ENCODE data around the gene PRKAG2.

Gene PRKAG2

DNA sequence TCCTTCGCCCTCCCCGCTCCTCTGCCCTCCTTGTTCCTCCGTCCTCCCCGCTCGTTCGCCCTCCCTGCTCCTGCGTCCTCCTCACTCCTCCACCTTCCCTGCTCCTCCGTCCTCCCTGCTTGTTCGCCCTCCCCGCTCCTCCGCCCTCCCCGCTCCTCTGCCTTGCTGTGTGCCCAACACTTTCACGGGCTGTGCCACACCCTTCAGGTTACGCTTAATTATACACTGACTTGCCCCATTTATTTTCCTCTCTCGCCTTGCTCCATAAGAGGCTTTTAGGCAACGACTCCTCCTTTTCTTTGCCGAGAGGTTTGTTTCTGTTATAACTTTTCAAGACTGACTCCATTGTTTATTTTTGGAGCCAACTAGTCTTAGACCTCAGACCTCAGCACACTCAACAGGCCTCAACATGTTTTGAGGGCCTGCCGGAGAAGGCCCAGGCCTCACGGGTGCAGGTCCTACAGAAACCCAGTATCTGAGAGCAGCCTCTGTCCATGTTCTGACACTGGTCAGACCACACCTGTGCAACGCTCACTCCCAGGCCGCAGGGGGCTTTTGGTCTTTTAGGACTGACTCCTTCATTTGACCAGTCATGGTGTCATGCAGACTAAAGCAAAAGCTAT lies 18.2 kb upstream of the PRKAG2 start:
- H3K9me3 Mint-ChIP-seq: no peaks in the 10 kb centered on the region
- H3K4me3 Mint-ChIP-seq: no peak overlapping the region
- no peaks in the 10 kb centered on the region for H3K36me3 Mint-ChIP-seq (ENCODE audit: low read depth)
- no peak overlapping the region for H3K27ac Mint-ChIP-seq
- H3K27me3 Mint-ChIP-seq: peaks cover 16% of the 10 kb centered on the region
- DNase-seq (no peak), ATAC-seq (no peak)
- H3K4me1 Mint-ChIP-seq: no peaks in the 10 kb centered on the region

DNA sequence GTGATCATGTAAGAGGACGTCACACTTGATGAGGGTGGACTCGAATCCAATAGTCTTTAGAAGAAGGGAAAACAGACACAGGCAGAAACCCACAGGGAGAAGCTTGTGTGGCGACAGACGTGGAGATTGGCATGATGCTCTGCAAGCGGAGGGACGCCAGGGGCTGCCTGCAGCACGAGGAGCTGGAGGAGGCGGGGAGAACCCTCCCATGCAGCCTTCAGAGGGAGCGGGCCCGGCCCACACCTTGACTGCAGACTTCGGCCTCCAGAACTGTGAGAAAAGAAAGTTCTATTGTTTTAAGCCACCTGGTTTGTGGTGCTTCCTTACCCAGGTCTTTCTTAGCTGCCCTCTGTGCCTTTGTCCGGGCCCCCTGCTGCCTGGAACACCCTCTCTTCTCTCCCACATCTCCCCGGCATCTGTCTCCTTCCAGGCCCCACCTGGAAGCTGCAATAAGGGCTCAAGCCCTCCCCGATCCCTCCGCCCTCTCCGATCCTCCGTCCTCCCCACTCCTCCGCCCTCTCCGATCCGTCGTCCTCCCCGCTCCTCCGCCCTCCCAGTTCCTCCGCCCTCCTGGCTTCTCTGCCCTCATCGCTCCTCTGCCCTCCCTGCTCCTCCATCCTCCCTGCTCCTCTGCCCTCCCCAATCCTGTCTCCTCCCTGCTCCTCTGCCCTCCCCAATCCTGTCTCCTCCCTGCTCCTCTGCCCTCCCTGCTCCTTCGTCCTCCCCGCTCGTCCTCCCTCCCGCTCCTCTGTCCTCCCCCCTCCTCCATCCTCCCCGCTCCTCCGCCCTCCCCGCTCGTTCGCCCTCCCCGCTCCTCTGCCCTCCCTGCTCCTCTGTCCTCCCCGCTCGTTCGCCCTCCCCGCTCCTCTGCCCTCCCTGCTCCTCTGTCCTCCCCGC lies 17.4 kb upstream of the PRKAG2 start:
- ATAC-seq: no peak
- DNase-seq: no peak
- Mint-ChIP-seq H3K4me3 (no peak overlapping the region), H3K36me3 (ENCODE audit: low read depth) (no peaks in the 10 kb centered on the region), H3K27ac (no peak overlapping the region), H3K27me3 (peaks cover 9% of the 10 kb centered on the region), H3K9me3 (no peaks in the 10 kb centered on the region), H3K4me1 (no peaks in the 10 kb centered on the region)

DNA sequence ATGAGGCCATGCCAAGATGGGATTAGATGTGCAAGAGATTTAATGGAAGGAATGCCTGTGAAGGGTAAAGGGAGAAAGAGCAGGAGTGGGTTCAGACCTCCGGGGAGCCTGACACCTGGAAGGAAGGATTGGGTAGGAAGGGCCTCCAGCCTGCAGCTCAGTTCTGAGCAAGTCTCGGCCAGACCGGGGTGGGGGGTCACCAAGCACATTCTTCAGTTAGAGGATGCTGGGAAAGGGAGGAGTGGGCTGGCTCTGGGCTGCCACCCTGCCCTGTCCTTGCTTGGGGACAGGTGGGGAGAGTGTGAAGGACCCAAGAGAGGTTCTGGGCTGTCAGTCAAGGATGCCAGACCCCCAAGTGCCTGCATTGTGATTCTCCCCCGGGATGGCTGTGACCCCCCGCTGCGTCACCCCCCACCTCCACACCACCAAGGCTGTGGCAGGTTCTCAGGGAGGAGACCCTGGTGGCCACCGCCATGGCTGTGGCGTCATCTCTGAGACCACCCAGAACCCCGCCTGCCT lies 16.5 kb upstream of the PRKAG2 start:
- no peaks in the 10 kb centered on the region for H3K9me3 Mint-ChIP-seq
- H3K27me3 Mint-ChIP-seq: peaks cover 5% of the 10 kb centered on the region
- no peak for ATAC-seq
- no peak overlapping the region for H3K4me3 Mint-ChIP-seq
- H3K27ac Mint-ChIP-seq: no peak overlapping the region
- DNase-seq: no peak
- no peaks in the 10 kb centered on the region for H3K36me3 Mint-ChIP-seq (ENCODE audit: low read depth)
- no peaks in the 10 kb centered on the region for H3K4me1 Mint-ChIP-seq

DNA sequence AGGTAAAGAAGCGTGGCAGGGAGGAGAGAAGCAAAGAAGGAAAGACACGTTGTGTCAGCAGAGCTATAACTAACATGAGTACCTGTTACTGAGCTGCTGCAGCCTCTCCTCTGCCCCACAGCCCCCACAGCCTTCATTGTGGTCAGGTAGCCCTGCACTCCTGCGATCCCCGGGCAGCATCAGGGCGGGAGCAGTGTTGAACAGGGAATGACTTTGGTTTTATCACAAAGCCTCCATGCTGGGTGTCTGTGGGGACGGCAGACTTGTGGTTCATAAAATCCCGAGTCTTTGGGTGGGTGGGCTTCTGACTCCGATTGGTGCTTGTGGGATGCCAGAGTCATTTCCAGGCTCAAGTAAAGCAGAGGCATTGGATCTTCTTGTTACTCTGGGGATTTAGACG lies 14.8 kb upstream of the PRKAG2 start:
- H3K4me3 Mint-ChIP-seq: no peak overlapping the region
- DNase-seq (no peak), ATAC-seq (no peak)
- no peaks in the 10 kb centered on the region for H3K9me3 Mint-ChIP-seq
- no peaks in the 10 kb centered on the region for H3K4me1 Mint-ChIP-seq
- H3K36me3 Mint-ChIP-seq (ENCODE audit: low read depth): no peaks in the 10 kb centered on the region
- H3K27ac Mint-ChIP-seq: no peak overlapping the region
- peaks cover 10% of the 10 kb centered on the region for H3K27me3 Mint-ChIP-seq

DNA sequence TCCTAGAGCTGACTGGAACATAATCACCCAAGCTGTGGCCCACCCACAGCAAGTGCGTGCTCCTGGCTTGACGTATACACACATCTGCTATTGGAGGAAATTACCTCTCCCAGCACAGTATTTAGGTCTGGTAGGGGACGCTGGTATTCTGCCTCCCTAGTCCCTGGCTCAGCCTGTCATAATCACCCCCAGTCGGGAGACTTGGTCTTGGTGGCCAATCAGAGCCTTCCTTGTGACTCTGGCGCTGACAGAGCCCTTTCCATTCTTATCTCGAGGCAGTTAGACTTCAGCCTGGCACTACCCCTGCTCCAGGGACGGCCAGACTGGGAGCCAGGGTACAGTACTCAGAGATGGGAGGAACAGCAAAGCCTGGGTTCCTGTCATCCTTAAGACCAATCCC lies 14.3 kb upstream of the PRKAG2 start:
- no peak for ATAC-seq

DNA sequence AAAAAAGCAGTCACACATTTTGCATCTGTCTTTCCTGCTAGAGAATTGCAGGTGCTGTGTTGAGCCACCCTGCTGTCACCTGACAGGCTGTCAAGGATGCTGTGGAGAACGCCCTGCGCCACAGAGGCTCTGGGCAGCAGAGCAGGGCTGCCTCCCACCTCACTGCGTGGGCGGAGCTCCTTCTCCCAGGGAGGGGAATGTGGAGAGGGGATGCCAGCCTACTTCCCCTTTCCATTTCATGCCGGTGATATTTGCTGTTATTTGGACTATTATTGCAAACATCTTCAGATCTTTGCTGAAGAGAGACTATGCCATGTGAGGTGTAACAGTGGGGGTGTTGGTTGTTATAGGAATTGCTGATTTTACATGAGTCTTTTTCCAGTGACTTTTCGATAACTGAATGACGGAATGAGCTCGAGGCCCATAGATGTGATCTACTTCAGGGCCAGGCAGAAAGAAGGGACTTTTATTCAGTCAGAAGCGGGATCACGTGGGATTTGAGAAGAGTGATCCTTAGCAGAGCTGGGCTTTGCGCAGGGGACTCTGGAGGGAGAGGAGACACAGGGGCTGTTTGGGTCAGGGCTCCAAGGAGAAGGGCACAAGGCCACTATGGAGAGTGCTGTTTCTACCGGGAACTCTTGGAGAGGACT lies 13.6 kb upstream of the PRKAG2 start:
- no peak for ATAC-seq
- H3K27me3 Mint-ChIP-seq: peaks cover 19% of the 10 kb centered on the region

More for the DNA sequence above, 14.3 kb upstream of the PRKAG2 start:
- no peaks in the 10 kb centered on the region for H3K9me3 Mint-ChIP-seq
- no peak for DNase-seq
- H3K27ac Mint-ChIP-seq: no peak overlapping the region
- H3K27me3 Mint-ChIP-seq: peaks cover 14% of the 10 kb centered on the region
- no peaks in the 10 kb centered on the region for H3K36me3 Mint-ChIP-seq (ENCODE audit: low read depth)
- H3K4me1 Mint-ChIP-seq: no peaks in the 10 kb centered on the region
- H3K4me3 Mint-ChIP-seq: no peak overlapping the region

DNA sequence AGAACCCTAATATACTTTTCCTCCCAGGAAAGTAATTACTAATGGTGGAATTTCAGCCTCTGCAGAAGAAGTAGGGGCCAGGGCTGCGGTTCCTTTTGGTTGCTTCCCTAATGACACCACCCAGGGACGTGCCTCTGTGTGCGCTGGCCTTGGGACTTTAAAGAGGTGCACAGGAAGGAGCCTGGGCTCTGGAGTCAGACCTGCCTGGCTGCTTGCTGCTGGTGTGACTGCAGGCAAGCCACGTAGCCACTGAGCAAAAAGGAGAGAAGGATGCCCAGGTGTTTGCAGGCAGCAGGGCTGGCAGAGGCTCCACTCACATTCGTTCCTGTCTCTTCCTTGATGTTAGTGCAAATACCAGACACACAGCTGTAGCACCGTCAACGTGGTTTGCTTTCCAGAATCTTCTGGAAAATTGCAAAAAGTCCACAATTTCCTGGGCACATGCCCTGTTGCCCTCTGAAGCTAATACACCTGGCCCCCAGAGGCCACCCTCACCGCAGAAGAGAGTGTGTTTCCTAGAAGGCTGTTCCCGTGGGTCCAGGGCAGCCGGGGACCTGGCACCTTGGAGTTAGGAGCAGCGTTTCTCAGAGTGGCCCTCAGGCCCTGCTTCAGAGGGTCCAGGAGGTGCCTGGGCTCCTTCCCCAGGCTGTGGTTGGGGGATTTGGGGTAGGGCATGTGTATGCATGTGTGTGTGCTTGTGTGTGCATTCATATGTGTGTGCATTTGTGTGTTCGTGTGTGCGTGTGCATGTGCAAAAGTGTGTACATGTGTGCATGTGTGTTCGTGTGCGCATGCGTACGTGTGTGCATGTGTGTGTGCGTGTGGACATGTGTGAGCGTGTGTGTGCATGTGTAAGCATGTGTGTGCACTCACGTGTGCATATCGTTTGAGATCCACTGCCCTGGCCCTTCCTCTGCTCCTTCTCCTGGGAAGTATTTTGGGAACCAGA lies 12.8 kb upstream of the PRKAG2 start:
- DNase-seq: no peak
- ATAC-seq: no peak
- no peaks in the 10 kb centered on the region for H3K4me1 Mint-ChIP-seq
- peaks cover 22% of the 10 kb centered on the region for H3K27me3 Mint-ChIP-seq
- no peaks in the 10 kb centered on the region for H3K36me3 Mint-ChIP-seq (ENCODE audit: low read depth)
- H3K4me3 Mint-ChIP-seq: no peak overlapping the region
- no peaks in the 10 kb centered on the region for H3K9me3 Mint-ChIP-seq
- no peak overlapping the region for H3K27ac Mint-ChIP-seq

More for the DNA sequence above, 13.6 kb upstream of the PRKAG2 start:
- Mint-ChIP-seq H3K36me3 (ENCODE audit: low read depth) (no peaks in the 10 kb centered on the region), H3K4me3 (no peak overlapping the region), H3K4me1 (no peaks in the 10 kb centered on the region), H3K9me3 (no peaks in the 10 kb centered on the region), H3K27ac (no peak overlapping the region)
- DNase-seq: no peak

DNA sequence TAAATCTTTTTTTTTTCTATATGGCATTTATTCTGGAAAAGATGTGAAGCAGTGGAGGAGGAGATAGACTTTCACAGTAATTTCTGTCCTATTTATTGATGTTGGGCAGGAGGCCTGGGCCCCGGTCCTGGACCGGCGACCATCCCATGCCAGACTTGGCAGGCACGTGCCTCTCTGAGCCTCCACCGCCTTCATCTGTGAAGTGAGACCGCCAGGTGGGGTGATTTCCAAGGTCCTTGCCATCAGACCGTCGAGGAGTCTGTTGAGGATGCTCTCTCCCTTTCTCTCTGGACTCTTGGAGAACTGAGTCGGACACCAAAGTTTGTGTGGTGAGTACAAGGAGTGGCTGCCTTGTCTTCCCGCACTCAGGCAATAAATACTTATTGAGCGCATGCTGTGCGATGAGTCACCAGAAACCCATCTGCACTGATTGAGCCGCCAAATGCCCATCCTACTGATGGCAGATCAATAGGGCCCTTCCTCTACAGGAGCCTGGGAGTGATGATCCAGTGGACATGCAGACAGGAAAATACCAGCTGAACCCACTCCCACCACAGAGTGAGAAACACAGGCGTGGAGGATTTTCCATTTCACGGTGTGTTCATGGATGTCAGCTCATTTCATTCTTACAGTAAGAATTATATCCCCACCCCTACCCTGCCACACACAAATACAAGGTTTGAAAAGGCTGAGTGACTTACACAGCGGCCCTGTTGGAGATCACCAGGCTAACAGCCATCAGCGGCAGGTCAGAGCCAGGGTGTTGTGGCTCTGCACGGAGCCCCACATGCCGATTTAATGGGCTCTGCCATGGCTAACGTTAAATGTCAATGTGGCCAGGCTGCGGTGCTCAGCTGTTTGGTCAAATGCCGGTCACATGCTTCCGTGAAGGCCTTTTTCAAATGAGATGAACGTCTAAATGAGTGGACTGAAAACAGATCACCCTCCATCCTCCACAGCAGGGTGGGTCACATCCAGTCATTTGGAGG lies 11.5 kb upstream of the PRKAG2 start:
- H3K36me3 Mint-ChIP-seq (ENCODE audit: low read depth): no peaks in the 10 kb centered on the region
- peaks cover 20% of the 10 kb centered on the region for H3K27me3 Mint-ChIP-seq
- no peaks in the 10 kb centered on the region for H3K9me3 Mint-ChIP-seq

DNA sequence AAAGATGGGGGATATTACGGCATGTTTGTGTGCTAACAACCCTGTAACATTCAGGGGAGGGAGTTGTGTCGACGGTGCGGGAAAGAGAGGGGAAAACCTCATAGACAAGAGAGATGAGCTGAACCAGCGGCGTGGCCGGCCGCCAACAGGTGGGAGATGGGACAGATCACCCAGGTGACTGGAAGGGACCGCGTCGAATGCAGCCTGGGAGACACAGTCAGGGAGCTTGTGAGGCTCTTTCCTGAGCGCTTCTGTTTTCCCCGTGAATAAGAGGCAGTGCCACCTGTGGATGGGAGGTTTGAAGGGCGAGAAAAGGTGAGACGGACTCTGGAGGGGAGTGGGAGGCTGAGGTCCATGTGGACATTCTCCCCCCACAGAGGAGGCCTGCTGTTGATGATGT lies 9.9 kb upstream of the PRKAG2 start:
- Mint-ChIP-seq H3K36me3 (ENCODE audit: low read depth) (no peaks in the 10 kb centered on the region), H3K9me3 (no peaks in the 10 kb centered on the region), H3K27me3 (peaks cover 20% of the 10 kb centered on the region), H3K27ac (no peak overlapping the region), H3K4me1 (no peaks in the 10 kb centered on the region), H3K4me3 (no peak overlapping the region)
- no peak for DNase-seq
- ATAC-seq: no peak

More for the DNA sequence above, 11.5 kb upstream of the PRKAG2 start:
- DNase-seq (no peak), ATAC-seq (no peak)
- Mint-ChIP-seq H3K4me3 (no peak overlapping the region), H3K4me1 (no peaks in the 10 kb centered on the region), H3K27ac (no peak overlapping the region)

DNA sequence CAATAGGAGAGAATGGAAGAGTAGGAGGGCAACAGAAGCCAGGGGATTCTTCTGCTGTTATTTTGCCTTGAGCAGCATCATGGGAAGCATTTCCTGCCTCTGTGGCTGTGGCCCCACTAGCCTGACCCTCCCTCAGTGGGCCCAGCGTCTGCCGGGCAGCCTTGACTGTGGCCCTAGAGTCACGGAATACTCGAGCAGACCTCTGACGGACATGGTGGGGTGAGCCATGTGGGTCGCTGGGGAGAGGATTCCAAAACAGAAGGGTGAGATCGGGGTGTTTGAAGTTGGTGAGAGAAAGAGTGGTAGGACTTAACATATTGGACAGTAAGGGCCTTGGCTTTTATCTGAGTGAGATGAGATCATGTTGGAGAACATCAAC lies 8.3 kb upstream of the PRKAG2 start:
- Mint-ChIP-seq H3K4me1 (peaks cover 6% of the 10 kb centered on the region), H3K27me3 (peaks cover 17% of the 10 kb centered on the region), H3K27ac (no peak overlapping the region), H3K36me3 (ENCODE audit: low read depth) (no peaks in the 10 kb centered on the region), H3K9me3 (no peaks in the 10 kb centered on the region), H3K4me3 (no peak overlapping the region)
- DNase-seq (no peak), ATAC-seq (no peak)

DNA sequence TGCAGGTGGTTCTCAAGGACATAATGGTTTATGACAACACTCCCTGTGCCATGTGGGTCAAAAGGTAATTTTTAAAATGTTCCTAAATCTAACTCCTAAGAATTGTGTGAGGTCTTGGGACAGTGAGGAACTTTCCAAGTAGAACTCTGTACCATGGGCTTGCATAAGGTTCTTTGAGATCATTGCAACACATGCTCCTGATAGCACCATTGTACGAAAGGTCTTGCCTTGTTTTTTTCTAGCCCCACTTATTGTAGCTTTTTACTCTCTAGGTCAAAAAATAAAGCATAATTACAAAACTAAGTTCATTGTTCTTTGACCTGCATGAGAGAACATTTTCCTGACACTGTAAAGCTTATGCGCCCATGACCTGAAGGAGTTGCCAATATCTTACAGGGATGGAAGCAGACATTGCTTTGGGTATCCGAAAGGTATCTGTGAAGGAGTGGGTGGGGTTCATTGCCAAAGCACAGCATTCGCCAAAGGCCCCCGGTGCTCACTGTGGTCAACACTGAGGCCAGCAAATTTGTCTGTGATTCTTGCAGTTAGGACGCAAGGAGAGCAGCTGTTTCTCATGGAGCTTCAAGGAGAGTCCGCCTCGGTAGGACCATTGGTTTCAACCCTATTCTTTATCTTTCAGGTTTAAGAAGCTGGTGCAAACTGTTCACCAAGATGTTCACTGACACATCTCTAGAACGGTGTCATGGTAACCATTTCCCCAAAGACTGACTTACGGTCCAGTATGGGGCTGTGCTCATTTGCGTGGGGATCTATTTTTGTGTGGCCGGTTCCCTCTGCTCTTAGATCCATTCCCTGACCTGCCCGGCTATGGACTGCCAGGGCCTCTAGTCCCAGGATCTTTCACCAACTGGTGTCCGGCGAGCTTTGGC lies 7.6 kb upstream of the PRKAG2 start:
- Mint-ChIP-seq H3K4me3 (no peak overlapping the region), H3K27me3 (peaks cover 17% of the 10 kb centered on the region), H3K27ac (no peak overlapping the region), H3K9me3 (no peaks in the 10 kb centered on the region), H3K4me1 (peaks cover 9% of the 10 kb centered on the region), H3K36me3 (ENCODE audit: low read depth) (no peaks in the 10 kb centered on the region)
- no peak for ATAC-seq
- DNase-seq: no peak

DNA sequence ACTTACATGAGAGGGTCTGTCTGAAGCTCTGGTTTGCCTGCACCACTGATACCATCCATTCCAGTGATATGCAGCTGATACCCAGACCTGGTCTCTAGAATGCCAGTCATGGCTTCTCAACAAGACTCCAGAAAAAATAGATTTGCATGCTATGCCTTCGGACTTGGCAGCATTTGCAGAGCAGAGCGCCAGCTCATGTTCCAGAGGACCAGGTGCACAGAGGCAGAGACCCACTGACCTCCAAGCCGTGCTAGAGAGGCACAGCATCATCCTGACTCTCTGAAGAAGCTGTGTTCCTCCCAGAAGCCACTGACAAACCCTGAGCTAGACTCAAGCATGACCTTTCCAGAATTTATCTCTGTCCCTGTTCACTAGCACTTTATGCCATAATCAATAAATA lies 6.9 kb upstream of the PRKAG2 start:
- DNase-seq: no peak
- Mint-ChIP-seq H3K27me3 (peaks cover 17% of the 10 kb centered on the region), H3K36me3 (ENCODE audit: low read depth) (no peaks in the 10 kb centered on the region), H3K4me3 (no peak overlapping the region), H3K9me3 (no peaks in the 10 kb centered on the region), H3K4me1 (peaks cover 9% of the 10 kb centered on the region), H3K27ac (no peak overlapping the region)
- no peak for ATAC-seq
